Calu3 (cell line): ENCODE results near the gene COIL. TPM values are rescaled to one million over a fixed set of nuclear protein-coding genes. Genes with fewer than 3 reads are reported as not detected.

Experiments used
- BruUV-seq: library from RNA; stranded (reverse); fragments of 400-500 nt; replicated peaks from 2 replicates; lab custom pipeline; 2021; lab: Mats Ljungman, UMichigan
- CTCF ChIA-PET: fragments of 300-600 bp; sonication (Branson Sonifier 250); formaldehyde crosslinking; loops from one replicate; lab custom pipeline; 2022; ENCODE audit warnings: antibody characterized with exemption; lab: Charles Lee
- DNase-seq: peaks from one replicate; pipeline ENCODE4 v3.0.0; 2022
- H3K27ac Mint-ChIP-seq: one replicate; pipeline ENCODE4 v1.8.0; 2022; ENCODE audit warnings: mixed read lengths; ENCODE audit not compliant: unreplicated experiment
- H3K27me3 Mint-ChIP-seq: one replicate; pipeline ENCODE4 v1.8.0; 2022; ENCODE audit warnings: mixed read lengths; ENCODE audit not compliant: unreplicated experiment
- H3K36me3 Mint-ChIP-seq: one replicate; pipeline ENCODE4 v1.8.0; 2022; ENCODE audit warnings: mild to moderate bottlenecking, moderate library complexity, mixed read lengths; ENCODE audit not compliant: insufficient read depth, unreplicated experiment
- H3K4me1 Mint-ChIP-seq: one replicate; pipeline ENCODE4 v1.8.0; 2022; ENCODE audit warnings: mild to moderate bottlenecking, low read depth, mixed read lengths; ENCODE audit not compliant: unreplicated experiment
- H3K4me3 Mint-ChIP-seq: one replicate; pipeline ENCODE4 v1.8.0; 2022; ENCODE audit warnings: mild to moderate bottlenecking, low read depth, moderate library complexity, mixed read lengths; ENCODE audit not compliant: unreplicated experiment
- H3K9me3 Mint-ChIP-seq: one replicate; pipeline ENCODE4 v1.8.0; 2022; ENCODE audit warnings: low read depth, mixed read lengths; ENCODE audit not compliant: unreplicated experiment
- intact Hi-C: fragments of 100-400 bp; cut with micrococcal nuclease; formaldehyde crosslinking; loops from one replicate; pipeline ENCODE4 v1.10.0; 2022; ENCODE audit not compliant: unreplicated experiment
- total RNA-seq: library from RNA; stranded (reverse); gene quantifications from 2 replicates; pipeline ENCODE4 v1.2.3, GENCODE V29; 2022
- TF ChIP-seq, protein P1 (sequence below): fragments of 200-600 bp; IDR thresholded peaks from one replicate; pipeline ENCODE4 v1.8.0; 2022; ENCODE audit warnings: antibody characterized with exemption; ENCODE audit not compliant: unreplicated experiment

COIL gene
- total RNA-seq, 1 experiment from 2014 or later, result 13.5 TPM

DNA sequence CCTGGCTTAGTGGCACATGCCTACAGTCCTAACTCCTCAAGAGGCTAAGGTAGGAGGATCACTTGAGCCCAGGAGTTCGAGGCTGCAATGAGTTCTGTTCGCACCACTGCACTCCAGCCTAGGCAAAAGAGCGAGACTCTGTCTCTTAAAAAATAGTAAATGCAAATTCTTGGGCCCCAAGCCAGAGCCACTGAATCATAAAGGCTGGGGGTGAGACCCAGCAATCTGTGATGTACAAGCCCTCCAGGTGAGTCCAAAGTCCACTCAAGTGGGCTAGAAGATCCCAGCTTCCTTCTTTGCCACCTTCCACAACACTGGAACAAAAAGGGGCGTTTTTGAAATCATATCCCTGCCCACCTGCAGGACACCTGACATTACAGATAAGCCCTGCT lies 63.9 kb downstream of the COIL start:
- TF ChIP-seq, protein P1, sequence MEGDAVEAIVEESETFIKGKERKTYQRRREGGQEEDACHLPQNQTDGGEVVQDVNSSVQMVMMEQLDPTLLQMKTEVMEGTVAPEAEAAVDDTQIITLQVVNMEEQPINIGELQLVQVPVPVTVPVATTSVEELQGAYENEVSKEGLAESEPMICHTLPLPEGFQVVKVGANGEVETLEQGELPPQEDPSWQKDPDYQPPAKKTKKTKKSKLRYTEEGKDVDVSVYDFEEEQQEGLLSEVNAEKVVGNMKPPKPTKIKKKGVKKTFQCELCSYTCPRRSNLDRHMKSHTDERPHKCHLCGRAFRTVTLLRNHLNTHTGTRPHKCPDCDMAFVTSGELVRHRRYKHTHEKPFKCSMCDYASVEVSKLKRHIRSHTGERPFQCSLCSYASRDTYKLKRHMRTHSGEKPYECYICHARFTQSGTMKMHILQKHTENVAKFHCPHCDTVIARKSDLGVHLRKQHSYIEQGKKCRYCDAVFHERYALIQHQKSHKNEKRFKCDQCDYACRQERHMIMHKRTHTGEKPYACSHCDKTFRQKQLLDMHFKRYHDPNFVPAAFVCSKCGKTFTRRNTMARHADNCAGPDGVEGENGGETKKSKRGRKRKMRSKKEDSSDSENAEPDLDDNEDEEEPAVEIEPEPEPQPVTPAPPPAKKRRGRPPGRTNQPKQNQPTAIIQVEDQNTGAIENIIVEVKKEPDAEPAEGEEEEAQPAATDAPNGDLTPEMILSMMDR, result no peak
- peaks cover 8% of the 10 kb centered on the region for H3K9me3 Mint-ChIP-seq
- peaks cover 28% of the 10 kb centered on the region for H3K4me1 Mint-ChIP-seq
- H3K27ac Mint-ChIP-seq, result no peak overlapping the region
- intact Hi-C loops, result no loop called here
- DNase-seq, result peak; percentile 50
- peak overlapping the region; percentile 19 for H3K4me3 Mint-ChIP-seq
- CTCF ChIA-PET, result interaction anchor here (0.6 kb wide), 1 partner anchor 17 kb away, joined by 4 read pairs; the partner anchor contains the start of gene TRIM25
- BruUV-seq, result no TSS peak
- H3K27me3 Mint-ChIP-seq, result no peaks in the 10 kb centered on the region
- peaks cover 80% of the 10 kb centered on the region for H3K36me3 Mint-ChIP-seq

DNA sequence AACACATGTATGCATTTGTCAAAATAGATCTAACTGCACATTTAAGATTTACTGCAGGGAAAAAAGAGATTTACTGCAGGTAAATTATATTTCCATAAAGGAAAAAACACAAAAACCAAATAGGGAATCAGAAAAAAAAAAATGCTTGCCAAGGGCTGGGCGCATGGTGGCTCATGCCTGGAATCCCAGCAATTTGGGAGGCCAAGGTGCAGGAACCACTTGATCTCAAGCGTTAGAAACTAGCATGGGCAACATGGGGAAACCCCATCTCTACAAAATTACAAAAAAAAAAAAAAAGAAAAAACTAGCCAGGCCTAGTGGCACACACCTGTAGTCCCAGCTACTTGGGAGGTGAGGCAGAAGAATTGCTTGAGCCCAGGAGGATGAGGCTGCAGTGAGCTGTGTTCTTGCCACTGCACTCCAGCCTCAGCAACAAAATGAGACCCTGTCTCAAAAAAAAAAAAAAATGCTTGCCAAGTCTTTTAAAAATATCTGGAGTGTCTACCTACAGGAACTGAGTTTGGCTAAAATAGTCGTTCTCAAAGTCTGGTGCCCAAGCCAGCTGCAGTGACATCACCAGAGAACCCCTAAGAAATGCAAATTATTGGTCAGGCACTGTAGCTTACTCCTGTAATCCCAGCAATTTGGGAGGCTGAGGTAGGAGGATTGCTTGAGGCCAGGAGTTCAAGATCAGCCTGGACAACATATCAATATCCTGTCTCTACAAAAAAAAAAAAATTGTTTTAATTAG lies 64.5 kb downstream of the COIL start:
- H3K36me3 Mint-ChIP-seq, result peaks cover 79% of the 10 kb centered on the region
- peaks cover 28% of the 10 kb centered on the region for H3K4me1 Mint-ChIP-seq
- TF ChIP-seq, protein P1, result no peak
- peaks cover 8% of the 10 kb centered on the region for H3K9me3 Mint-ChIP-seq
- DNase-seq, result no peak
- CTCF ChIA-PET, result interaction anchor here (0.6 kb wide), 1 partner anchor 18 kb away, joined by 4 read pairs; the partner anchor contains the start of gene TRIM25
- H3K27me3 Mint-ChIP-seq, result no peaks in the 10 kb centered on the region
- no TSS peak for BruUV-seq
- no peak overlapping the region for H3K27ac Mint-ChIP-seq
- no peak overlapping the region for H3K4me3 Mint-ChIP-seq
- intact Hi-C loops, result no loop called here

DNA sequence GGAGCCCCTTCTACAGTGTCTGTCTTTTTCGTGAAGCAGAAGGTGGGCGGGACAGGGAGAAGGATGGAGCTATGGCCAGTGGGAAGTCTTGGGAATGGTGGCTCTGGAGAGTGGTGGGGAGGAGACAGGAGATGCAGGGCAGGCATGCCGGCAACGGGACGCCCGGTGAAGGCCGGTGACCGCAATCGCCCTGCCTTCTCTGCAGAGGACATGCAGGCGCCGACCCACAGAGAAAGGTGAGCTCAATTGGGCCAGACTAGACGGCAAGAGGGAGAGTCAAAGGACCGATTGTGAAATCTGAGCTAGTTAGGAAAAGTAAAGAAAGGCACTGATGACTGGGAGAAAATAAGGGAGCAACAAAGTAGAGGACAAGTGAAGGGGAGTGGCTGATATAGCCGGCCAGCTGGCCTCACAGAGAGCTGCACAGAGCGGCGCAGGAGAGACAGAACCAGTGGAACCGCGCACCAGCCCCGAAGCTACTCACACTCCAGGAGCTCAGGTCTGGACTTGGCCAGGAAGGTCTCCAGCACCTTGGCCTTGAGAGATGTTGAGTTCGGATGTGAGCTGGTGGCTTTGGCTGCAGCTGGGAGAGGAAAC lies 65.9 kb downstream of the COIL start:
- TF ChIP-seq, protein P1, result no peak
- Mint-ChIP-seq H3K9me3 (peaks cover 8% of the 10 kb centered on the region), H3K36me3 (peaks cover 72% of the 10 kb centered on the region), H3K4me1 (peaks cover 18% of the 10 kb centered on the region), H3K27me3 (no peaks in the 10 kb centered on the region), H3K27ac (peak overlapping the region; percentile 66), H3K4me3 (no peak overlapping the region)
- BruUV-seq, result no TSS peak
- intact Hi-C loops, result no loop called here
- DNase-seq, result no peak
- CTCF ChIA-PET, result no interaction called here

DNA sequence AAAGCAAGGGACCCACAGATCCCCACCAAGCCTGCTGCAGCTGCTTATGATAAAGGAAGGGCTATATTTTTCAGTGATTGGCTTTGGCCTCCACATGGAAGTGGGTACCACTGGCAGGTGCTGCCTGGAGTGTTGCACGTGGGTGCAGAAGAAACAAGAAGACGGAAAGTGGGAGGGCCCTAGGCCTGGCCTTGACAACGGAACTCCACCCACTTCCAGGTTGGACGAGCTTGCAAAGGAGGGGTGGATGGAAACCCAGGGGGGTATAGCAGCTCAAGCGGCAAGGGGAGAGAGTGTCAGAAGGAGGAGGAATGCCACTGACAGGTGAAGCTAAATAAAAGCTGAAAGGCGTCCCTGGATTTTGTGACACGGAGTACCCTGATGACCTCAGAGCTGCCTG lies 67.3 kb downstream of the COIL start:
- H3K4me3 Mint-ChIP-seq, result no peak overlapping the region
- BruUV-seq, result no TSS peak
- peaks cover 75% of the 10 kb centered on the region for H3K36me3 Mint-ChIP-seq
- H3K4me1 Mint-ChIP-seq, result peaks cover 17% of the 10 kb centered on the region
- no peak for DNase-seq
- TF ChIP-seq, protein P1, result no peak
- CTCF ChIA-PET, result no interaction called here
- H3K27me3 Mint-ChIP-seq, result no peaks in the 10 kb centered on the region
- H3K27ac Mint-ChIP-seq, result peak overlapping the region; percentile 10
- intact Hi-C loops, result no loop called here
- H3K9me3 Mint-ChIP-seq, result peaks cover 8% of the 10 kb centered on the region
